HEK293 (cell line): Measurements from ENCODE around the gene TTLL1.

Experiments used
- BCL11B ChIP-seq: fragments of 450-650 bp; formaldehyde crosslinking; IDR thresholded peaks from 2 replicates; pipeline ENCODE4 v1.5.1; 2016; ENCODE audit warnings: low read depth, missing biosample characterization, missing genetic modification characterization
- ELK4 ChIP-seq: IDR thresholded peaks from 2 replicates; pipeline ENCODE4 v1.6.1; 2011; ENCODE audit warnings: mild to moderate bottlenecking, low read depth, low read length, borderline replicate concordance
- GLI4 ChIP-seq: fragments of 450-650 bp; formaldehyde crosslinking; IDR thresholded peaks from 2 replicates; pipeline ENCODE4 v1.5.1; 2016; ENCODE audit warnings: missing biosample characterization, missing genetic modification characterization
- GLIS1 ChIP-seq: fragments of 450-650 bp; formaldehyde crosslinking; IDR thresholded peaks from 2 replicates; pipeline ENCODE4 v1.5.1; 2016; ENCODE audit warnings: missing biosample characterization, missing genetic modification characterization
- KLF1 ChIP-seq: fragments of 450-650 bp; formaldehyde crosslinking; IDR thresholded peaks from 2 replicates; pipeline ENCODE4 v1.5.1; 2016; ENCODE audit warnings: missing biosample characterization, missing genetic modification characterization
- PRDM10 ChIP-seq: fragments of 450-650 bp; formaldehyde crosslinking; IDR thresholded peaks from 2 replicates; pipeline ENCODE4 v1.5.1; 2016; ENCODE audit warnings: missing biosample characterization, missing genetic modification characterization
- SALL2 ChIP-seq: fragments of 450-650 bp; formaldehyde crosslinking; IDR thresholded peaks from 2 replicates; pipeline ENCODE4 v1.5.0; 2017; ENCODE audit warnings: missing biosample characterization, mild to moderate bottlenecking, missing genetic modification characterization, borderline replicate concordance
- ZNF112 ChIP-seq: fragments of 450-650 bp; formaldehyde crosslinking; IDR thresholded peaks from 2 replicates; pipeline ENCODE4 v1.5.0; 2017; ENCODE audit warnings: missing biosample characterization, missing genetic modification characterization
- ZNF132 ChIP-seq: fragments of 450-650 bp; formaldehyde crosslinking; IDR thresholded peaks from 2 replicates; pipeline ENCODE4 v1.5.1; 2017; ENCODE audit warnings: missing biosample characterization, missing genetic modification characterization, borderline replicate concordance
- ZNF157 ChIP-seq: fragments of 450-650 bp; formaldehyde crosslinking; IDR thresholded peaks from 2 replicates; pipeline ENCODE4 v1.5.1; 2016; ENCODE audit warnings: missing biosample characterization, missing genetic modification characterization
- ZNF221 ChIP-seq: fragments of 450-650 bp; formaldehyde crosslinking; IDR thresholded peaks from 2 replicates; pipeline ENCODE4 v1.5.1; 2017; ENCODE audit warnings: missing biosample characterization, missing genetic modification characterization, borderline replicate concordance
- ZNF341 ChIP-seq: fragments of 450-650 bp; formaldehyde crosslinking; IDR thresholded peaks from 2 replicates; pipeline ENCODE4; 2016; ENCODE audit warnings: low read depth, missing biosample characterization, missing genetic modification characterization
- ZNF416 ChIP-seq: fragments of 450-650 bp; formaldehyde crosslinking; IDR thresholded peaks from 2 replicates; pipeline ENCODE4 v1.5.1; 2016; ENCODE audit warnings: missing biosample characterization, missing genetic modification characterization
- ZNF433 ChIP-seq: fragments of 450-650 bp; formaldehyde crosslinking; IDR thresholded peaks from 2 replicates; pipeline ENCODE4 v1.5.1; 2016; ENCODE audit warnings: missing biosample characterization, missing genetic modification characterization, low read depth
- ZNF449 ChIP-seq: fragments of 450-650 bp; formaldehyde crosslinking; IDR thresholded peaks from 2 replicates; pipeline ENCODE4 v1.5.1; 2017; ENCODE audit warnings: missing biosample characterization, mild to moderate bottlenecking, missing genetic modification characterization, moderate library complexity
- ZNF518A ChIP-seq: fragments of 450-650 bp; formaldehyde crosslinking; conservative IDR thresholded peaks from 2 replicates; pipeline ENCODE4 v1.5.1; 2016; ENCODE audit warnings: low read depth, missing biosample characterization, missing genetic modification characterization
- ZNF704 ChIP-seq: fragments of 450-650 bp; formaldehyde crosslinking; IDR thresholded peaks from 2 replicates; pipeline ENCODE4 v1.5.1; 2016; ENCODE audit warnings: missing biosample characterization, missing genetic modification characterization

TTLL1 gene

GRCh38 chr22:43129426-43130425 is 40.5 kb upstream of the TTLL1 start (continued):
- TF ChIP-seq PRDM10 (peak; percentile 66; the same call in 1 of the 2 replicates), ZNF341 (tag by site-specific recombination) (peak; percentile 51), BCL11B (tag by site-specific recombination) (no peak), ZNF518A (tag by site-specific recombination) (no peak), ZNF221 (no peak), ELK4 (no peak), ZNF704 (tag by site-specific recombination) (no peak), ZNF416 (no peak), KLF1 (no peak), ZNF433 (tag by site-specific recombination) (no peak), GLI4 (tag by site-specific recombination) (no peak), ZNF112 (tag by site-specific recombination) (no peak), ZNF449 (tag by site-specific recombination) (no peak), ZNF157 (no peak), GLIS1 (tag by site-specific recombination) (peak; percentile 53), SALL2 (no peak), ZNF132 (tag by site-specific recombination) (no peak)
